ENCODE measurements around the gene RHOF.

DNA sequence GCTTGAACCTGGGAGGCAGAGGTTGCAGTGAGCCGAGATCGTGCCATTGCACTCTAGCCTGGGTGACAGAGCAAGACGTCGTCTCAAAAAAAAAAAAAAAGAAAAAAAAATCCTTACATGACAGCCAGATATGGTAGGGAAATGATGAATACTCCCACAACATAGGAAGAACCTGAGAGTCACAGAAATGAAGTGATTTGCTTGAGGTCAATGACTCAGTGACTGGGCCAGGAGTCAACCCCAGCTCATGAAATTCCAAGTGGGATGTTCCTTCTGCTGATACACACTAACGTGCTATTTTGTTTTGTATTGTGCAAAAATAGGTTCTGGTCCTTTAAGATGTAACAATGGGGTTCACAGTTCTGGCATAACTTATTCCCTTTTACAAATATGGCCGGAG lies 9.0 kb downstream of the RHOF start:
- no peak for TF ChIP-seq SUZ12 (IDR thresholded peaks at IDR 0.05; ENCODE audit: low read depth, low read length)
- TF ChIP-seq PRPF4 (IDR thresholded peaks at IDR 0.05; ENCODE audit: low read depth, low read length, poor library complexity, severe bottlenecking), result no peak
- TF ChIP-seq, protein P1, sequence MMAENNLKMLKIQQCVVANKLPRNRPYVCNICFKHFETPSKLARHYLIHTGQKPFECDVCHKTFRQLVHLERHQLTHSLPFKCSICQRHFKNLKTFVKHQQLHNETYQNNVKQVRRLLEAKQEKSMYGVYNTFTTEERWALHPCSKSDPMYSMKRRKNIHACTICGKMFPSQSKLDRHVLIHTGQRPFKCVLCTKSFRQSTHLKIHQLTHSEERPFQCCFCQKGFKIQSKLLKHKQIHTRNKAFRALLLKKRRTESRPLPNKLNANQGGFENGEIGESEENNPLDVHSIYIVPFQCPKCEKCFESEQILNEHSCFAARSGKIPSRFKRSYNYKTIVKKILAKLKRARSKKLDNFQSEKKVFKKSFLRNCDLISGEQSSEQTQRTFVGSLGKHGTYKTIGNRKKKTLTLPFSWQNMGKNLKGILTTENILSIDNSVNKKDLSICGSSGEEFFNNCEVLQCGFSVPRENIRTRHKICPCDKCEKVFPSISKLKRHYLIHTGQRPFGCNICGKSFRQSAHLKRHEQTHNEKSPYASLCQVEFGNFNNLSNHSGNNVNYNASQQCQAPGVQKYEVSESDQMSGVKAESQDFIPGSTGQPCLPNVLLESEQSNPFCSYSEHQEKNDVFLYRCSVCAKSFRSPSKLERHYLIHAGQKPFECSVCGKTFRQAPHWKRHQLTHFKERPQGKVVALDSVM (CRISPR knock-in tag; IDR thresholded peaks at IDR 0.05), result no peak
- TF ChIP-seq, protein P2, sequence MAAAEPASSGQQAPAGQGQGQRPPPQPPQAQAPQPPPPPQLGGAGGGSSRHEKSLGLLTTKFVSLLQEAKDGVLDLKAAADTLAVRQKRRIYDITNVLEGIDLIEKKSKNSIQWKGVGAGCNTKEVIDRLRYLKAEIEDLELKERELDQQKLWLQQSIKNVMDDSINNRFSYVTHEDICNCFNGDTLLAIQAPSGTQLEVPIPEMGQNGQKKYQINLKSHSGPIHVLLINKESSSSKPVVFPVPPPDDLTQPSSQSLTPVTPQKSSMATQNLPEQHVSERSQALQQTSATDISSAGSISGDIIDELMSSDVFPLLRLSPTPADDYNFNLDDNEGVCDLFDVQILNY (CRISPR knock-in tag; conservative IDR thresholded peaks at IDR 0.05), result no peak
- no peak for TF ChIP-seq ZFP62 (CRISPR knock-in tag; IDR thresholded peaks at IDR 0.05)
- TF ChIP-seq TAF1 (CRISPR knock-in tag; IDR thresholded peaks at IDR 0.05), result no peak
- TF ChIP-seq, protein P3, sequence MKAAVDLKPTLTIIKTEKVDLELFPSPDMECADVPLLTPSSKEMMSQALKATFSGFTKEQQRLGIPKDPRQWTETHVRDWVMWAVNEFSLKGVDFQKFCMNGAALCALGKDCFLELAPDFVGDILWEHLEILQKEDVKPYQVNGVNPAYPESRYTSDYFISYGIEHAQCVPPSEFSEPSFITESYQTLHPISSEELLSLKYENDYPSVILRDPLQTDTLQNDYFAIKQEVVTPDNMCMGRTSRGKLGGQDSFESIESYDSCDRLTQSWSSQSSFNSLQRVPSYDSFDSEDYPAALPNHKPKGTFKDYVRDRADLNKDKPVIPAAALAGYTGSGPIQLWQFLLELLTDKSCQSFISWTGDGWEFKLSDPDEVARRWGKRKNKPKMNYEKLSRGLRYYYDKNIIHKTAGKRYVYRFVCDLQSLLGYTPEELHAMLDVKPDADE (CRISPR knock-in tag; IDR thresholded peaks at IDR 0.05), result no peak

Measured in HepG2 (cell line).